Bladder microvascular endothelial cell (primary cell): ENCODE measurements around the gene LAG3. TPM values are rescaled to one million over a fixed set of nuclear protein-coding genes. Genes with fewer than 3 reads are reported as not detected.

Experiments
- total RNA-seq: library from RNA; depleted of rRNA; stranded (reverse); fragments of >200 nt; gene quantifications from 2 replicates; pipeline ENCODE4 v1.2.3, GENCODE V29; 2014

Gene LAG3
- total RNA-seq, result 0.13 and 0.16 TPM in 2 replicates

DNA sequence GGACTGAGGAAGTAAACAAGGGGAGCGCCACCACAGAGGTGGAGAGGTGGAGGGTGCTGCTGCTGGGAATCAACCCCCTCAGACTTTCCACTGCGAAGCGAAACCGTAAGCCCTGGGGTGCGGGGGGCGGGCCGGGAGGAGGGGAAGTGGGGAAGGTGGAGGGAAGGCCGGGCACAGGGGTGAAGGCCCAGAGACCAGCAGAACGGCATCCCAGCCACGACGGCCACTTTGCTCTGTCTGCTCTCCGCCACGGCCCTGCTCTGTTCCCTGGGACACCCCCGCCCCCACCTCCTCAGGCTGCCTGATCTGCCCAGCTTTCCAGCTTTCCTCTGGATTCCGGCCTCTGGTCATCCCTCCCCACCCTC, at the start of gene LAG3:
Gene LAG3, plus strand, starts transcription at position 190 of the 365 bp plus-strand sequence. CDS start 333 bp downstream, outside the sequence.

DNA sequence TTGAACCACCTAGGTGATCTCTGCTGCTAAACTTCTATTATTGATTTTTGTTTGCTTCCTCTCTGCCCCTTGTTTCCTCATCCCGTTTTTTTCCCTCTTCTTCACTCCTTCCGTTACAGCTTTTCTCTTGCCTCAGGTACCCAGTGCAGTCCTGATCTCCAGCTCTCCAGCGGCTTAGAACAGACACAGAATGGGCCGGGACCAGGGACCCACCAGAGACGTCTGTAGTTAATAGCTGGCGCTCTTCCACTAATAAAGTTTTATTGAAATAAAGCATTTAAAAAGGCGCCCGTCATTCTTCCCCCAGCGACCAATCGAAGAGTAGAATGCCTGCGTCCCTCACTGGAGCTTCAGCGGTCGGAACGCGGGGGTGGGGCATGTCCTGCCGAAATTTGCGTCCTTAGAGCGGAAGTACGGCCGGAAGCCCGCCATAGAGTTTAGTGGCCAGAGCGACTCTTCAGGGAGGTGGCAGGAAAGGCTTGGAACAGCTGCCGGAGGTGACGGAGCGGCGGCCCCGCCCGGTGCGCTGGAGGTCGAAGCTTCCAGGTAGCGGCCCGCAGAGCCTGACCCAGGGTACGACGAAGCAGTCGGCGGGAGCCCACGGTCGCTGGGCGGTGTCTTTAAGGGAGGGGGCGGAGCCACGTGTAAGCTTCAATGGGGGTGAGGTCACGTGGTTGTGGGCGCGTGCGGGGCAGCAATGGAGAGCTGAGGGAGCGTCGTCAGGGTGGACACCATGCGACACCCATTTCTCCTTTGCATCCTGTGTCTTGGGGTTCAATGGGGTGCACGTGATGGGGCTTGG, 48.5 kb upstream of the LAG3 start, which contains the start of gene COPS7A:
Gene COPS7A, plus strand, starts transcription at position 440 of the 802 bp plus-strand sequence. CDS start 611 bp downstream, outside the sequence.

DNA sequence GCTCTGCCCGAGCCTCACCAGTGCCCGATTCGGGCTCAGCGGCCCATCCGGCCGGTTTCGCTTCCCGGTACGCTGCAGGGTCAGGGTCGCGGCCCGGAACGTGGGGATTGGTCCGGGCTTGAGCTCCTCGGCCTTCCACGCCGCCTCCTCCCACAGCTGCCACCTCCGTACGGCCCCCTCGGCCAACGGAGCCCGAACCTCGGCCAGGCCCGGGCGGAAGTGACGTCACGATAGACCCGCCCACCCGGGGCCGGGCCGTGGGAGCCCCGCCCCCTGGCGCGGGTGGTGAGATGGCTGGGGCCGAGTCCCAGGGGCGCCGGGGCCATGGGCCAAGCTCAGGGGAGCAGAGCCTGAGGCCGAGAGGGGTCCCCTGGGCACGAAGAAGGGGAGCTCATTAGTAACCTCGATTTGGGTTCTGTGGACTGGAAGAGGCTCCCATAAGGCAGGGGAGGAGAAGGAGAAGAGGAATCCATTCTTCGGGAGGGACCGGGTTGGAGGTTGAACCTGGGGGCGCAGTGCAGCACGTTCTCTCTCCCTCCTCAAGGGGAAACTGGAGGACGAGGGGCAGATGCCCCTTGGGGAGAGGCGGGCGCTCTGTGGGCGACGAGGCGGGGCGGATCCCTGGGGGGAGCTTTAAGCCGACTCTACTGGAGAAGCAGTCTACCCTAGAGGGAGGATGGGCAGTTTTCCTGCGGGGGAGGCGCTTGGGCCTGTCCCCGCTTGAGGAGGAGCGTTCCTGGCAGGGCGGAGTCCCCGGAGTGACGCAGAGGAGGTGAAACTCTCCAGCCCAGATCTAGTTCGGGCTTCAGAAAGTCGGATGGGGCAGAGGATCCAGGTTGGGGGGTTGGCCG, 19.2 kb upstream of the LAG3 start, which contains the start of gene MLF2:
Gene MLF2, minus strand, starts transcription at position 221 of the 851 bp plus-strand sequence. CDS start 807 bp downstream, outside the sequence.

DNA sequence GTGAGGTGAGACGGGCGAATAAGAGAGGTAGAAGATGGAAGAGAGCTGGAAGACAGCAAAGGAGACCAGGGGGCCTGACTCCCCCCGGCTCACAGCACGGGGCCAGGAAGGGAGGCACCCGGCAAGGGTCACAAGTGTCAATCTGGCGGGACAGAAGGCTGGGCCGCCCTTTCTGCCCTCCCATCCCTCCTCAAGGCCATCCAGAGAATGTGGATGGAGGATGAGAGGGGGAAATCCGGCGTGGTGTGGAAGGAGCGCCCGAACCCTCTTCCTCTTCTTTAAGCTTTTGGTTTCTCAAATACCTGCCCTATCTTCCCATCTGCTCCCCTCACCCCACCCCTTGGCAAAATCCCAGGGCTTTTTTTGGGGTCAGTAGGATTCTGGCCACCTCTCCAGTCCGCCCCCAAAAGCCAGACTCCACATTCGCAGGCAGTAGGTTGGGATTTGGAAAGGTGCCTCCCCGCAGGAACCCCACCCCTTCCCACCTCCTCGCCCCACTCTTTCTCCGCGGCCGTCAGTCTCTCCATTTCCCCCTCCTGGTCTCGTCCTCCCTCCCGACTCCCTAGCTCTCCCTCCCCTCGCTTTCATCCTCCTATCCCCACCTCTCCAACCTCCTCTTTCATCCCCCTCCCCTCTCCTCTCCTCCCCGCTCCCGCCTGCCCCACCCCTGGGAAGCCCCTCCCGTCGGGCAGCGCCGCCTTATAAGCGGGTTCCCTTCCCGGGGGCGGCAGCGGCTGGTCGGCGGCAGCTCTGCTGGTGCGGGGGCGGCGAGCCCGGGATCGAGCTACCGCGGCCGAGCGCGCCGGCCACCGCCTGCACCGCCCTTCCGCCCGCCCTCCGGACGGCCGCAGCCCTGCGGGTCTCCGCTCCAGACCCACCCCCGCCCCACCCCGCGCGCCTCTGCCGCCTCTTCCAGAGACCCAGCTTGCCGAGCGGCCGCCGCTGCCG, 6.4 kb upstream of the LAG3 start, which contains the start of gene PTMS:
Gene PTMS, plus strand, starts transcription at position 730 of the 948 bp plus-strand sequence. CDS start 343 bp downstream, outside the sequence.

DNA sequence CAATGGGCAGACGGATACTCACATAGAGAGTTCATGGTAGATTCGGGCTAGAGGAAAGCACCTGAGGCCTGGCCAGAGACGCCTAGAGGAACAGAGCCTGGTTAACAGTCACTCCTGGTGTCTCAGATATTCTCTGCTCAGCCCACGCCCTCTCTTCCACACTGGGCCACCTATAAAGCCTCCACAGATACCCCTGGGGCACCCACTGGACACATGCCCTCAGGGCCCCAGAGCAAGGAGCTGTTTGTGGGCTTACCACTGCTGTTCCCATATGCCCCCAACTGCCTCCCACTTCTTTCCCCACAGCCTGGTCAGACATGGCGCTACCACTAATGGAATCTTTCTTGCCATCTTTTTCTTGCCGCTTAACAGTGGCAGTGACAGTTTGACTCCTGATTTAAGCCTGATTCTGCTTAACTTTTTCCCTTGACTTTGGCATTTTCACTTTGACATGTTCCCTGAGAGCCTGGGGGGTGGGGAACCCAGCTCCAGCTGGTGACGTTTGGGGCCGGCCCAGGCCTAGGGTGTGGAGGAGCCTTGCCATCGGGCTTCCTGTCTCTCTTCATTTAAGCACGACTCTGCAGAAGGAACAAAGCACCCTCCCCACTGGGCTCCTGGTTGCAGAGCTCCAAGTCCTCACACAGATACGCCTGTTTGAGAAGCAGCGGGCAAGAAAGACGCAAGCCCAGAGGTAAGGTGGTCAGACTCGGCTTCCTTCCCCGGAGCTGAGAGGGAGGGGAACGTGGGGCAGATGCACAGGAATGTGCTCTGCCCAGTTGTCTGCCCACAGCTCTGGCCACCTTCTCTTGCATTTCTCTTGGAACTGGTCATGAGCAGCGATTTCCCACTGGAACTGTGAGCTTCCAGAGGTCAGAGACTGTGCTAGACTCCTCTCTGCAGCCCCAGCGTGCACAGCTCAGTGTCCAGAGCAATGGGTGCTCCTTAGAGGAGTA, 16.9 kb downstream of the LAG3 start, which contains the start of gene CD4:
Gene CD4, plus strand, starts transcription at position 557 of the 953 bp plus-strand sequence. CDS start 10,611 bp downstream, outside the sequence.

DNA sequence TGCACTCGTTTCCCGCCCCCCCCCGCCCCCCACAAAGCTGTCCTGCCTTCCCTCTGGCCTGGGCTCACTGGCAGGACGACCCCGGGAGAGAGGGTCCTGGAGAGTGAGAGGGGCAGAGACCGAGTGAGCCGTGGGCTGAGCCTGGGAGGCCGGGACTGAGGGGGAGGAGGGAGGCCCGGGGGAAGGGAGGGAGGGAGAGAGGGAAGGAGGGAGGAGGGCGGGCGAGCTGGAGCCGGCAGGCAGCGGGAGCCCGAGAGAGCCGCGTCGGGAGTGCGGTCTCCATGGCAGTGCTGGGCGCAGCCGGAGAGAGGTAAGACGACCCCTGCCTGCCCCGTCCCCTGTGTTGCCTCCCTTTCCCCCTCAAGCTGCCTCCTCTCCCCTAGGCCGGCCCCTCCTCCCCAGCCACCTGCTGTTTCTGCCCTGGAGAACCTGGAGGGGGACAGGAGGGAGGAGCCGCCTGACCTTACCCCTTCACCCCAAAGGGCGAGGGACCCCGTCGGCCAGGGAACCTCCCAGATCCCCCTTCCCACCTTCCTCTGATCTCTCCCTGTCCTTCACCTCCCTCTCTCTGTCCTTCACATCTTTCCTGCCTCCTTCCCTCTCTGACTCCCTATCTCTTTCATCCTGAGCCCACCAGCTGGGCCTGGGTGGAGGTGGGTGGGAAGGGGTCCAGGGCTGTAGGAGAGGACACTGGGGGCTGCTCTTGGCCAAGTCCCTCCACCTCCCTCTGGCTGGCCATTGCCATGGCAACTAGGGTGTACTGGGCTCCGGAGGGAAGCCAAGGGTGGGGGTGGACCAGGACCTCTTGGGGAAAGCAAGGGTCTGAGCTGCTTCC, 49.5 kb downstream of the LAG3 start, which contains the start of gene GPR162:
Gene GPR162, plus strand, starts transcription at position 231 of the 835 bp plus-strand sequence. CDS start 2,078 bp downstream, outside the sequence.

Other genes starting within 250 kb of the LAG3 start
- gene GAPDH, start 238.0 kb upstream of the LAG3 start, total RNA-seq, result 3,225 and 4,830 TPM in 2 replicates
- gene IFFO1, start 216.5 kb upstream of the LAG3 start, total RNA-seq, result 6.6 and 12.7 TPM in 2 replicates
- gene NOP2, start 204.2 kb upstream of the LAG3 start, total RNA-seq, result 6.5 and 19.4 TPM in 2 replicates
- gene CHD4, start 165.1 kb upstream of the LAG3 start, total RNA-seq, result 158 and 246 TPM in 2 replicates
- not detected in 2 replicates for gene LPAR5, start 136.6 kb upstream of the LAG3 start, total RNA-seq
- 0.16 and 0.57 TPM in 2 replicates for gene ACRBP, start 125.1 kb upstream of the LAG3 start, total RNA-seq
- gene ING4, start 109.4 kb upstream of the LAG3 start, total RNA-seq, result 27.2 and 43.3 TPM in 2 replicates
- gene ZNF384, start 83.1 kb upstream of the LAG3 start, total RNA-seq, result 6.5 and 18.5 TPM in 2 replicates
- gene PIANP, start 71.7 kb upstream of the LAG3 start, total RNA-seq, result not detected in 2 replicates
- 27.8 and 75.8 TPM in 2 replicates for gene COPS7A, start 48.5 kb upstream of the LAG3 start, total RNA-seq
- gene MLF2, start 19.4 kb upstream of the LAG3 start, total RNA-seq, result 75.8 and 151 TPM in 2 replicates
- gene PTMS, start 6.2 kb upstream of the LAG3 start, total RNA-seq, result 50.5 and 163 TPM in 2 replicates
- gene CD4, start 17.0 kb downstream of the LAG3 start, total RNA-seq, result not detected in 2 replicates
- gene GPR162, start 49.3 kb downstream of the LAG3 start, total RNA-seq, result 0.50 and 1.5 TPM in 2 replicates
- 10.4 and 30.2 TPM in 2 replicates for gene P3H3, start 55.9 kb downstream of the LAG3 start, total RNA-seq
- gene GNB3, start 68.4 kb downstream of the LAG3 start, total RNA-seq, result 0.44 TPM in 1 of 2 replicates, not detected in the other
- 7.0 and 13.4 TPM in 2 replicates for gene CDCA3, start 78.8 kb downstream of the LAG3 start, total RNA-seq
- 72.7 and 101 TPM in 2 replicates for gene USP5, start 79.6 kb downstream of the LAG3 start, total RNA-seq
- 873 and 896 TPM in 2 replicates for gene TPI1, start 95.0 kb downstream of the LAG3 start, total RNA-seq
- 3.6 and 4.0 TPM in 2 replicates for gene SPSB2, start 100.8 kb downstream of the LAG3 start, total RNA-seq
- 1.9 and 3.8 TPM in 2 replicates for gene LRRC23, start 132.3 kb downstream of the LAG3 start, total RNA-seq
- 3.4 and 6.9 TPM in 2 replicates for gene ENO2, start 142.1 kb downstream of the LAG3 start, total RNA-seq
- gene ATN1, start 155.4 kb downstream of the LAG3 start, total RNA-seq, result 13.4 and 23.4 TPM in 2 replicates
- not detected in 2 replicates for gene RNU7-1, start 171.3 kb downstream of the LAG3 start, total RNA-seq
- 97.1 and 106 TPM in 2 replicates for gene C12orf57, start 171.5 kb downstream of the LAG3 start, total RNA-seq
- 0.97 and 3.2 TPM in 2 replicates for gene PTPN6, start 178.8 kb downstream of the LAG3 start, total RNA-seq
- gene PHB2, start 198.1 kb downstream of the LAG3 start, total RNA-seq, result 107 and 147 TPM in 2 replicates
- 35.9 and 41.9 TPM in 2 replicates for gene EMG1, start 198.4 kb downstream of the LAG3 start, total RNA-seq
- 8.1 and 10.6 TPM in 2 replicates for gene LPCAT3, start 246.0 kb downstream of the LAG3 start, total RNA-seq